COLO829 (cell line): ENCODE data around the gene CRIP3.

Experiments used
- DNase-seq: peaks from one replicate; pipeline ENCODE4 v3.0.0; 2012; ENCODE audit warnings: low spot score

CRIP3 gene

DNA sequence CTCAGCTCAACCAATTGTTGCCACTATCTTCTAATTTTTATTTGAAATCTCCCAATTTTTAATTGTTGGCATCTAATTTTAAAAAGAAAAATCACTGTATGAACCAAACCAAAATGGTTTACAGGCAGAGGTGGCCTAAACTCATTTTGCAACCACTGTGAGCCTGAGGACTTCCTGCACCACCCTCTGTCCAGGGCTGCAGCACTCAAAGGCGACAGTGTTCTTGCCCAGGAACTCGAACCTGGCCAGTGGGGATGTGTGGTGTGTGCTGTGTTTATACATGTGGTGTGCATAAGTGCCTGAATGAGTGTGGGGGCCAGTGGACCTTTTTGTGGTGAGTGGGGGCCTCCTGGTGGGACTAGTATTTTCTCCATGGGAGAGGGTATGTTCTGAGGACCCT, 34.9 kb downstream of the CRIP3 start:
- DNase-seq, result no peak

DNA sequence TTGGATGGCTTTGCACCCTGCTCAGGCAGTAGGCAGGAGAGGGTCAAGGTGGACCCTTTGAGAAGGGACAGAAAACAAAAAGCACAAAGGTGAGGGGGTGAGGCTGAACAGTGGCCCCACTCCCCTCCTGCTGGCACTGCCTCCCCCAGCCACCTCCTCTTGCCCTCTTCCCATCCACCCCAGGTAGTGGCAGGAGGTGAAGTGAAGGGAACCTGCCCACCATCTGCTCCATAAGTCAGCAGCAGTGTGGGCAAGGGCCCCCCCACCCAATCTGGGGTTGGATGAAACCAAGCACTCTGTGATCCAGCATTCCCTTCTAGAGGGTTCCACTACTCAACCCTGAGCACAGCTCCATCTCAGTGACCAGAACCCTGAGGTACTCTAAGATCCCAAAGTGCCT, 36.7 kb downstream of the CRIP3 start:
- DNase-seq, result no peak

DNA sequence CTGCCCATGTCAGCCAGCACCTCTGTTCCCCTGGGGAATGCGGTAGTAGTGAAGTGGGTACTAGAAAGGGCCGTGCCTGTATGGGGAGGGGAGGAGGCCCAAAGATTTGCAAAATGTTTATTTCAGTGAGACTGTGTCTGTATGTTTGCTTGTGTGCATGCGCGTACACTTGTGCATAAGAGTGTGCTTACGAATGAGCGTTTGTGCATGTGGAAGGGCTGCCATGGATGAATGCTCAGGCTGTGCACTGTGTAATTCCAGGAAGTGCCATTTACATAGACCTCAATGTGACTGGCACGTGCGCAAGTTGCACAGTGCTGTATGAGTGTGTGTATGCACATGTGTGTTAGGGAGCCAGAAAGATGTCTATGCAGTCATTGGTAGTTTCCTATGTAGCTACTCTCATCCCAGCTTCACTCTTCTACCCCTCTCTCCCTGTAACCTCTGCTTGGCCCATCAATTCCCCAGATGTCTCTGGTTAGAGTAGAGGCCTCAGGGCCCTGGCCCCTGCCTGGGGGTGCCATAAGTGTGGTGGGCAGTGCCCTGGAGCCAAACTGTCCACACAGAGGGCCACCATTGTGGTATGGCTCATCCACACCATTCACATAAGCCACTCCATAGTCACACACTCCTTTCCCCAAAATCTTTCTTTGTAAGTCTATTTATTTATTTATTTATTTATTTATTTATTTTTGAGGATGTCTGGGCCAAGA, 37.4 kb downstream of the CRIP3 start:
- DNase-seq, result no peak

GRCh38 chr6:43269273-43270007, 39.2 kb downstream of the CRIP3 start:
- no peak for DNase-seq

GRCh38 chr6:43268782-43269272, 39.8 kb downstream of the CRIP3 start:
- DNase-seq, result no peak

- DNase-seq, result no peak
Measured at GRCh38 chr6:43268355-43268700, 40.3 kb downstream of the CRIP3 start.

- no peak for DNase-seq
Measured at GRCh38 chr6:43267619-43268354, 40.8 kb downstream of the CRIP3 start.

DNA sequence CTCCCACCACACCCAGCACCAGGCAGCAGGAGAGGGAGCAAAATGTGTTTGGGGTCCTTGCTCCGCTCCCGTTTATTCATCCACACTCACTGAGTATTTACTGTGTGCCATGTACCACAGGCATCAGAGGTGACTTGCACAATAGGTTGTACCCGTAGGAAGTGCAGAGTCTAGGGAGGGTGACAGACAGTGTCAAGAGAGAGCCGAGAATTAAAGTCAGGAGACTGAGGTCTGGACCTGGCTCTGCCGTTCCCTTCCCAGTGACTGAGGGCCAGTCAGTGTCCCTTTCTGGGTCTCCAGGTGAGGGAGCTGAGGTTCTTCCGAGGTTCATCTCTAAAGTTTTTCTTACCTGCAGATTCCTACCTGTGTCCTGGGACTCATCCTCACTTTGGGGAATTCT, 43.1 kb downstream of the CRIP3 start:
- no peak for DNase-seq

GRCh38 chr6:43264599-43265145, 44.0 kb downstream of the CRIP3 start:
- DNase-seq, result no peak

DNA sequence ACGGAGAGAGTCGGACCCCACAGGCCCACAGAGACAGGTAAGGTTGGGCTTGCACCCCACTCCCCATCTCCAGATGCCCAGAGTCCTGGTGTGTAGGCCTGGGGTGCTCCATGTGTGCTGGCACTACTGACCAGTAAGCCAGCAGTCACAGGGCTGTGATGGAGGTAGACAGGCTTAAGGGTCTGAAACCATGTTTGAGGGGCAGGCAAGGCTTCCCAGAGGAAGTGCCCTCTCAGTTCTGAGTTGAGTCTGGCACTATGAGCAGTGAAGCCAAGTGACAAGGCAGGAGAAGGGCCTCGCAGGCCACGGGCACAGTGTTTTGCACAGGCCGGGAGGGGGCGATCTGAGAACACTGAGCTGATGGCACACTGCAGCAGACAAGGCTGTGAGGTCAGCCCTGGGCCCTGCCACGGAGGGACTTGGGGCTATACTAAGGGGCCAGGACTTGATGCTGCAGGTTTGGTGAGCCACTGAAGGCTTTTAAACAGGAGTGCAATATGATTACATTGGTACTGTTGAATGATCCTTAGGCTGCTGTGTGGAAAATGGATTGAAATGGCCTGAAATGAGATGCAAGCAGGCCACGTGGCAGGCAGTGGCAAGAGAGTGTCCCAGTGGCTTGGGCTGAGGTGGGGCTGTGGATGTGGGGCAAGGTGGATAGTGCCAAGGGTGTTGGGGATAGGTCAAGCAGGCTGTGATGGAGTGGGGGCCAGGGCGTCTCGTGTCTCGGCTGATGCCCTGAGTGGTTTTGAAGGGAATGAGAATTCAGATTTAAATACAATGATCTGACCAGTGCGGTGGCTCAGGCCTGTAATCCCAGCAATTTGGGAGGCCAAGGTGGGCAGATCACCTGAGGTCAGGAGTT, 45.1 kb downstream of the CRIP3 start:
- DNase-seq, result peak; percentile 88

GRCh38 chr6:43262780-43263313, 45.8 kb downstream of the CRIP3 start:
- DNase-seq, result no peak

DNA sequence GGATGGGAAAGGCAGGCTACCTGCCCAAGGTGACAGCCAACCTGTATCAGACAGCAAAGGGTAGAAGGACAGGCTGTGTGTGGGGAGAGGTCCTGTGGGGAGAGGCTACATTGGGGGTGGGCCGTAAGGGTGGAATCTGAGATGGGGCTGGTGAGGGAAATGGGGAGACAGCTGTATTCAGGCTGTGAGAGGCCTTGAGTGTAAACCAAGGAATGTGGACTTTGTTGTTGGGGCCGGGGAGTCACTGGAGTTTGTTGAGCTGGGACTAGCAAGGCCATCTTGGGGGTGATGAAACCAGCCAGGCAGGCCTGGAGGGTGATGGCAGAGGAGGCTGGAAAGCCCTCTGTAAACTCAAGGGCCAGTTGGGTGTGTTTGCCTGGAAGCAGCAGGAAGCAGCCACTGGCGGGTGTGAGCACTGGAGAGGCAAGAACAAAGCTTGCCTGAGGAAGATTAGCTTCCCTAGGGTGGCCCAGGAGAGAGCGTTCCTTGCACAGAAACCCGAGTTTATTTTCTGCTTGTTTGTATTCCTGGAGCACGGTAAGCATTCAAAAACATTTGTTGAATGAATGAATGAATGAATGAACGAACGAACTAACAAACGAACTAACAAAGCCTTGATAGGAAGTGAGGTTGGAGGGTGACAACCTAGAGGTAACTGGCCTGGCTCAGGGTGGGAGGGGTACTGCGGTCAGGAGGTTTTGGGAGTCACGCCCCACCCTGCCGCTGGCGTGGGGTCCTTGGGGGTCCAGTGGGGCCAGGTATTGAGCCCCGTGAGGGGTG, 46.4 kb downstream of the CRIP3 start:
- no peak for DNase-seq

- no peak for DNase-seq
Measured at GRCh38 chr6:43261198-43261597, 47.4 kb downstream of the CRIP3 start.

DNA sequence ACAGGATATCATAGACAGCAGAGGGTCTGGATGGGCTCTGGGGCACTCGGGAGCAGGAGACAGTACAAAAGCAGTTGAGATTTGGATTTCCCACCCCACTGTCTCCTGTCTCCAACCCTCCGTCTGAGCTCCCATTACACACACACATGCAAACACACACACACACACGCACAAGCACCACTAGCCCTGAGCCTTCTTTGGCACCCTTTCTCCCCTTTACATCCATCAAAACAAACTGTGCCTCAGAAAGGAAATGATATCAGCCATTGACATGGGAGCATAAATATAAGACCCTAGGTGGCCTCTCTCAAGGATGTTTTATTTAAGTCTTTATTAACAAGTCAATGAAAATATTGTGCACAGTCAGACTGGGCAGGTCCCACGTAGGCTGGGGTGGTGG, 47.8 kb downstream of the CRIP3 start:
- DNase-seq, result no peak

DNA sequence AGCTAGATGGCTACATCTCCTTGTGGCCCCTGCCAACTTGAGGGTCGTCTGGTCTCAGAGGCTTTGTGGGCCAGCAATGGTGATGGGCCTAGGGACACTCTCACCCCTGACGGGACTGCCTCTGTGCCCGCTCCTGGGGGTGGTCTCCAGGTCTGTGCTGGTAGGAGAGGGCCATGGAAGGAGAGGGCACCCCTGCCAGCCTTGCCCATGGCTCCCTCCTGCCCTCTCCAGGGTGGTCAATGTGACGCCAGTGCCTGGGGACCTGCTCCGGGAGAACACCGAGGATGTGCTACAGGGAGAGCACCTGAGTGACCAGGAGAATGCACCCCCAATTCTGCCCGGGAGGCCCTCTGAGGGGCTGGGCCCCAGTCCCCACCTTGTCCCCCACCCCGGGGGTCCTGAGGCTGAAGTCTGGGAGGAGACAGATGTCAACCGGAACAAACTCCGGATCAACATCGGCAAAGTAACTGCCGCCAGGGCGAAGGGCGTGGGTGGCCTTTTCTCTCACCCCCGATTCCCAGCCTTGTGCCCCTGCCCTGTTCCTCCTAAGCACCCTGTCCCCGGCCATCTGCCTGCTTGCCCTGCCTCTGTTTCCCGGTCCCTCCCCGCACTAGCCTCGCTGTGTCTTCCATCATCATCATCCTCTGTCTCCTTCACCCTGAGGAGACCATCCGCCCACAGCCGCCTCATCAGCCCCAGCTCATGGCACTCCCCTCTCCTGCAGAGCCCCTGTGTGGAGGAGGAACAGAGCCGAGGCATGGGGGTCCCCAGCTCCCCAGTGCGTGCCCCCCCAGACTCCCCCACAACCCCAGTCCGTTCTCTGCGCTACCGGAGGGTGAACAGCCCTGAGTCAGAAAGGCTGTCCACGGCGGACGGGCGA, 49.6 kb downstream of the CRIP3 start:
- DNase-seq, result no peak

DNA sequence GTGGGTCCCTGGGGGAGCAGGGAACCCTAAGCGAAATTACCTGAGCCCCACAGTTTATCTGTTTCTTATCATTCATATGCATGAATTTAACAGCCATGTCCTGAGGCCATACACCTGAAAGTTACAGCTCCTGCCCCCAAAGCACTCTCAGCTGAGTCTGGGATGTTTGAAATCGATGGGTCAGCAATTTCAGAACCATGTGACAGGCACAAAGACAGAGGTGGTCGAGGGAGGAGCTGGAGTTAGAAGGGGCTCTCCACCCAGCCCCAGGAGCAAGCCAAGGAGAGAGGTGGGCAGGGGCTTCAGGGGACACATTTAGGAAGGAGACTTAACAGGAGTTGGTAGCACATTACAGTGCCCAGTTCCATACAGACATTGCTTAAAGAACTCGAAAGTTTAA, 50.4 kb downstream of the CRIP3 start:
- DNase-seq, result no peak

DNA sequence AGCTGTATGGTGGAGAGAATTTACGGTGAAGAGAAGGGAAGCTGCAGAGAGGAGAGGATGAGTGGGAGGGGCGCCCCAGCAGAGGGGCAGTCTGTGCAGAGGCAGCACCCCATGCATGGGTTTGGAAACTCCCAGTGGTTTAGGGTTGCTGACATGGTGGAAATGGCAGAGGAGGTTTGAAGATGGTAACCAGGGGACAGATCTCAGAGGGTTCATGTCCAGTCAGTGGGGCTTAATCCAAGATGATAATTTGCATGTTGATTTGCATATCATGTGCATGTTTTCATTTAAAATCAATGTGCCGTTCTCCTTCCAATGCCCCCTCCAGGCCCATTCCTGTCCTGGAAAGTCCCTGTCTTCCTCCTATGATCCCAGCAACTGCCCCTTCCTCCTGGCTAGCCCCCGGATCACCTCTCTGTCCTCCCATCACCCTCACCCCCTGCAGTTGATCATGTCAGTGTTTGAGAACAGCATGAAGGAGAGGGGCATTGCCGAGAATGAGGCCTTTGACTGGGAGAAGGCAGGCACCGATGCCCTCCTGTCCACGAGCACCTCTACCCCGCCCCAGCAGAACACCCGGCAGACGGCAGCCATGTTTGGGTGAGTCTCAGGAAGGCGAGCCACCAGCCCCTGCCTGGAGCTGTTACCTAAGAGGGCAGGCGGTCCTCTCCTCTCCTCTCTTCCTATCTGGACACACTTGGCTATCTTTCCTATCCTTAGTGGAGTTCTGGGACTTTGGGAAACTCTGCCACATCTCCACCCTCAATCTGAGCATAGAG, 51.1 kb downstream of the CRIP3 start:
- no peak for DNase-seq

- DNase-seq, result no peak
Measured at GRCh38 chr6:43256670-43257366, 51.8 kb downstream of the CRIP3 start.
